Keratinocyte (primary cell): ENCODE results near the gene OXSR1. TPM values are rescaled to one million over a fixed set of nuclear protein-coding genes. Genes with fewer than 3 reads are reported as not detected.

Source experiments
- DNase-seq: peaks from one replicate; pipeline ENCODE4 v3.0.0-alpha.2; 2011; ENCODE audit warnings: low read depth, missing footprints, low spot score
- FAIRE-seq: peaks from 2 replicates; lab custom pipeline; 2011; peaks lifted over from hg19 to GRCh38; lab: Jason Lieb, UNC
- H2AFZ ChIP-seq: 2 replicates; pipeline ENCODE4 v1.6.0; 2012; ENCODE audit warnings: low read length, control low read depth, inconsistent platforms; ENCODE audit not compliant: control insufficient read depth
- H3K27ac ChIP-seq: 2 replicates; pipeline ENCODE4 v1.5.1; 2011; ENCODE audit warnings: low read length; ENCODE audit not compliant: control insufficient read depth, insufficient read depth
- H3K27me3 ChIP-seq: 3 replicates; pipeline ENCODE4 v1.6.0; 2011; ENCODE audit warnings: low read length; ENCODE audit not compliant: control insufficient read depth, insufficient read depth; ENCODE audit errors: extremely low read depth
- H3K36me3 ChIP-seq, 2 experiments: 2 replicates in 1 of 2; 3 replicates in 1 of 2; pipeline ENCODE4 v1.5.1; 2011; ENCODE audit warnings: low read length in 2 of 2, mild to moderate bottlenecking in 1 of 2; ENCODE audit not compliant: control insufficient read depth in 2 of 2, insufficient read depth in 2 of 2; ENCODE audit errors: extremely low read depth in 1 of 2
- H3K4me1 ChIP-seq: 3 replicates; pipeline ENCODE4 v1.5.1; 2011; ENCODE audit warnings: low read length; ENCODE audit not compliant: control insufficient read depth, insufficient read depth; ENCODE audit errors: extremely low read depth
- H3K4me2 ChIP-seq: 3 replicates; pipeline ENCODE4 v1.6.0; 2011; ENCODE audit warnings: low read depth, low read length; ENCODE audit not compliant: control insufficient read depth, insufficient read depth; ENCODE audit errors: extremely low read depth
- H3K4me3 ChIP-seq, 3 experiments: fragments of 200-600 bp in 1 of 3; sonication (generic) in 1 of 3; 2 replicates in 2 of 3; 3 replicates in 1 of 3; pipeline ENCODE4 v1.5.1; 2011 to 2016; ENCODE audit warnings: low read length in 3 of 3, mild to moderate bottlenecking in 3 of 3, control low read depth in 2 of 3, inconsistent platforms in 1 of 3, low read depth in 1 of 3, mixed read lengths in 1 of 3, mixed run types in 1 of 3, moderate library complexity in 1 of 3; ENCODE audit not compliant: control insufficient read depth in 2 of 3, insufficient read depth in 2 of 3; ENCODE audit errors: extremely low read depth in 1 of 3
- H3K79me2 ChIP-seq: 2 replicates; pipeline ENCODE4 v1.6.0; 2012; ENCODE audit warnings: low read length; ENCODE audit not compliant: control insufficient read depth, insufficient read depth
- H3K9ac ChIP-seq: 3 replicates; pipeline ENCODE4 v1.6.0; 2011; ENCODE audit warnings: low read length; ENCODE audit not compliant: control insufficient read depth, insufficient read depth; ENCODE audit errors: extremely low read depth
- H3K9me1 ChIP-seq: 3 replicates; pipeline ENCODE4 v1.6.0; 2011; ENCODE audit warnings: low read length; ENCODE audit not compliant: control insufficient read depth, insufficient read depth; ENCODE audit errors: extremely low read depth
- H3K9me3 ChIP-seq: 2 replicates; pipeline ENCODE4 v1.5.1; 2012; ENCODE audit warnings: low read depth, low read length; ENCODE audit not compliant: control insufficient read depth
- H4K20me1 ChIP-seq: 3 replicates; pipeline ENCODE4 v1.6.0; 2011; ENCODE audit warnings: low read length; ENCODE audit not compliant: control insufficient read depth, insufficient read depth; ENCODE audit errors: extremely low read depth
- EZH2 ChIP-seq: IDR thresholded peaks from one replicate; pipeline ENCODE4 v1.6.1; 2012; ENCODE audit warnings: inconsistent platforms, mild to moderate bottlenecking, low read length, moderate library complexity
- dilution Hi-C: fragments of 300-500 bp; cut with MboI; formaldehyde crosslinking; loops from one replicate; pipeline ENCODE4 v1.7.0; 2020; ENCODE audit warnings: low sequenced_read_pairs; ENCODE audit not compliant: extremely low pct_ligation_motif_present
- polyA plus RNA-seq, 5 experiments: library from polyadenylated mRNA; depleted of rRNA in 3 of 5; stranded (reverse) in 3 of 5; stranded (forward) in 1 of 5; unstranded in 1 of 5; fragments of >200 nt; gene quantifications; 1 replicate in 1 of 5; 2 replicates in 3 of 5; 3 replicates in 1 of 5; pipeline versions ENCODE4 v1.2.1 to v1.2.3, GENCODE V29; 2011 to 2012; ENCODE audit warnings: missing spikeins in 2 of 5, low read depth in 1 of 5, low replicate concordance in 1 of 5
- TF ChIP-seq, protein P1 (sequence below), 3 experiments: IDR thresholded peaks in 1 of 3; conservative IDR thresholded peaks in 1 of 3; optimal IDR thresholded peaks in 1 of 3; 2 replicates in 2 of 3; 3 replicates in 1 of 3; pipeline versions ENCODE3 to v1.5.1; 2011; ENCODE audit warnings: low read length in 3 of 3, mild to moderate bottlenecking in 3 of 3, moderate library complexity in 2 of 3, control low read depth in 1 of 3, inconsistent platforms in 1 of 3; ENCODE audit not compliant: insufficient read depth in 2 of 3; ENCODE audit errors: extremely low read depth in 1 of 3

The OXSR1 gene
- polyA plus RNA-seq, 1 donor (not counting 4 experiments of a cell fraction or from before 2014, with no cell fraction given): 77.0 TPM

DNA sequence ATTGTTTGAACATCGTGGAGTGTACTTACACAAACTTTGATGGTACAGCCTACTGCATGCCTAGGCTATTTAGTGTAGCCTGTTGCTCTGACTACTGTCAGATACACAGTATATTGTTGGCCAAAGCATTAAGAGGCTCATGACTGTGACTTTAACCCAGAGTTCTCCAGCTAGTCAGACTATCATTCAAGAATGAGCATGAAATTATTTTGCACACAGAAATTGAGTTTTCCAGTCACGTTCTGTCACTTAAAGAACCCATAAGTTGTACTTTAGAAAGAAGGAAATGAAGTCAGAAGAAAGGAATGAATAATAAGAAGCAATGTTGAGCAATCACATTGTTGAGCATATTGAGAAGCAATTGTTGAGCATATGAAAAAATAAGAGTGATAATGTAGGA lies 62.7 kb downstream of the OXSR1 start:
- DNase-seq (no peak), FAIRE-seq (no peak)
- H3K9ac ChIP-seq: no peak overlapping the region
- no peaks in the 10 kb centered on the region for H4K20me1 ChIP-seq
- H3K27ac ChIP-seq: peak overlapping the region; percentile 47
- TF ChIP-seq EZH2: no peak
- TF ChIP-seq, protein P1, sequence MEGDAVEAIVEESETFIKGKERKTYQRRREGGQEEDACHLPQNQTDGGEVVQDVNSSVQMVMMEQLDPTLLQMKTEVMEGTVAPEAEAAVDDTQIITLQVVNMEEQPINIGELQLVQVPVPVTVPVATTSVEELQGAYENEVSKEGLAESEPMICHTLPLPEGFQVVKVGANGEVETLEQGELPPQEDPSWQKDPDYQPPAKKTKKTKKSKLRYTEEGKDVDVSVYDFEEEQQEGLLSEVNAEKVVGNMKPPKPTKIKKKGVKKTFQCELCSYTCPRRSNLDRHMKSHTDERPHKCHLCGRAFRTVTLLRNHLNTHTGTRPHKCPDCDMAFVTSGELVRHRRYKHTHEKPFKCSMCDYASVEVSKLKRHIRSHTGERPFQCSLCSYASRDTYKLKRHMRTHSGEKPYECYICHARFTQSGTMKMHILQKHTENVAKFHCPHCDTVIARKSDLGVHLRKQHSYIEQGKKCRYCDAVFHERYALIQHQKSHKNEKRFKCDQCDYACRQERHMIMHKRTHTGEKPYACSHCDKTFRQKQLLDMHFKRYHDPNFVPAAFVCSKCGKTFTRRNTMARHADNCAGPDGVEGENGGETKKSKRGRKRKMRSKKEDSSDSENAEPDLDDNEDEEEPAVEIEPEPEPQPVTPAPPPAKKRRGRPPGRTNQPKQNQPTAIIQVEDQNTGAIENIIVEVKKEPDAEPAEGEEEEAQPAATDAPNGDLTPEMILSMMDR (optimal IDR thresholded peaks at IDR 0.05 in 1 of 3, IDR thresholded peaks at IDR 0.05 in 1 of 3, conservative IDR thresholded peaks at IDR 0.05 in 1 of 3; ENCODE audit: extremely low read depth in 1 of 3, insufficient read depth in 2 of 3, low read length in 3 of 3): no peak
- no peak overlapping the region for H3K4me3 ChIP-seq
- no peak overlapping the region for H2AFZ ChIP-seq
- H3K4me2 ChIP-seq: peak overlapping the region; percentile 33
- H3K27me3 ChIP-seq: no peaks in the 10 kb centered on the region
- H3K4me1 ChIP-seq: peaks cover 35% of the 10 kb centered on the region
- no peaks in the 10 kb centered on the region for H3K9me3 ChIP-seq
- H3K9me1 ChIP-seq: no peaks in the 10 kb centered on the region
- H3K79me2 ChIP-seq: peaks cover 4% of the 10 kb centered on the region
- dilution Hi-C loops: no loop called here
- peaks cover 9 to 26% of the 10 kb centered on the region in 2 experiments for H3K36me3 ChIP-seq

DNA sequence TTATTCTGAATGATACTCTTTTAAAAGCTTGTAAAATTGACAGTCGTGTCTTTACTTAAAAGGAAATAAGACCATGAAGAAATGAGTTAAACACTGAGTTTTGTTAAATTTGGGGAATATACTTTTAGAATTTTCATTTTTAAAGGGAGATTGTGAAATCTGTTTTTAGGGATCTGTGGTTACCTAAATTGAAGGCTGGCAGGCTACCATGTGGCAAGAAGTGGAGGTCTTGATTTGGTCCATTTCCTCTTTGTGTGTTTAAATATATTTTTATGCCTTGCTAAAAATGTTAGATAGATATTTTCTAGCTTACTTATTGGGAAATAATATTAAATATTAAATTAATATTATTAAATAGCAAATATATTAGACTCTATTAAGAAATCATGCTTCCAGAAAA lies 63.7 kb downstream of the OXSR1 start:
- Histone ChIP-seq H3K27ac (no peak overlapping the region), H3K9ac (no peak overlapping the region), H2AFZ (no peak overlapping the region), H3K4me3 (no peak overlapping the region), H3K9me1 (no peaks in the 10 kb centered on the region), H3K36me3 (peaks cover 8 to 21% of the 10 kb centered on the region in 2 experiments), H4K20me1 (no peaks in the 10 kb centered on the region), H3K4me2 (no peak overlapping the region), H3K27me3 (no peaks in the 10 kb centered on the region), H3K4me1 (peaks cover 35% of the 10 kb centered on the region), H3K9me3 (no peaks in the 10 kb centered on the region), H3K79me2 (peaks cover 3% of the 10 kb centered on the region)
- FAIRE-seq: no peak
- dilution Hi-C loops: no loop called here
- DNase-seq: no peak
- TF ChIP-seq EZH2: no peak
- TF ChIP-seq, protein P1 (optimal IDR thresholded peaks at IDR 0.05 in 1 of 3, IDR thresholded peaks at IDR 0.05 in 1 of 3, conservative IDR thresholded peaks at IDR 0.05 in 1 of 3; ENCODE audit: extremely low read depth in 1 of 3, insufficient read depth in 2 of 3, low read length in 3 of 3): no peak
